NCI-H2171 treated with DMSO at 0.1 percent for 48 hours (cell line): Measurements from ENCODE around the gene DGUOK.

Experiments
- DNase-seq: peaks from one replicate; lab custom pipeline; 2025; lab: John Stamatoyannopoulos, UW

The DGUOK gene

GRCh38 chr2:73952499-73953446 lies 26.1 kb downstream of the DGUOK start:
- no peak for DNase-seq

GRCh38 chr2:73956218-73956865 lies 29.7 kb downstream of the DGUOK start:
- no peak for DNase-seq

- no peak for DNase-seq
Observed at GRCh38 chr2:73961274-73961673, 34.6 kb downstream of the DGUOK start.

- no peak for DNase-seq
Observed at GRCh38 chr2:73961823-73962615, 35.3 kb downstream of the DGUOK start.

GRCh38 chr2:73962798-73963197 lies 36.1 kb downstream of the DGUOK start:
- DNase-seq, result no peak

- no peak for DNase-seq
Observed at GRCh38 chr2:73963385-73964120, 36.9 kb downstream of the DGUOK start.

GRCh38 chr2:73964223-73964622 lies 37.5 kb downstream of the DGUOK start:
- no peak for DNase-seq

GRCh38 chr2:73965053-73965452 lies 38.4 kb downstream of the DGUOK start:
- DNase-seq, result no peak

- no peak for DNase-seq
Observed at GRCh38 chr2:73968357-73968937, 41.8 kb downstream of the DGUOK start.

- DNase-seq, result no peak
Observed at GRCh38 chr2:73969356-73969755, 42.7 kb downstream of the DGUOK start.

- no peak for DNase-seq
Observed at GRCh38 chr2:73970141-73970803, 43.6 kb downstream of the DGUOK start.

- DNase-seq, result peak; percentile 54
Observed at GRCh38 chr2:73970850-73971471, 44.3 kb downstream of the DGUOK start.

GRCh38 chr2:73971722-73972121 lies 45.0 kb downstream of the DGUOK start:
- DNase-seq, result no peak

- DNase-seq, result no peak
Observed at GRCh38 chr2:73972846-73973245, 46.2 kb downstream of the DGUOK start.

- DNase-seq, result no peak
Observed at GRCh38 chr2:73975731-73976130, 49.1 kb downstream of the DGUOK start.

- DNase-seq, result no peak
Observed at GRCh38 chr2:73976803-73977202, 50.1 kb downstream of the DGUOK start.

- no peak for DNase-seq
Observed at GRCh38 chr2:73977466-73977865, 50.8 kb downstream of the DGUOK start.

- DNase-seq, result no peak
Observed at GRCh38 chr2:73979021-73979420, 52.3 kb downstream of the DGUOK start.

GRCh38 chr2:73979686-73980085 lies 53.0 kb downstream of the DGUOK start:
- no peak for DNase-seq

GRCh38 chr2:73980566-73980965 lies 53.9 kb downstream of the DGUOK start:
- no peak for DNase-seq
